Lower leg skin (tissue), 3 donors: ENCODE results near the gene NANS.

Source experiments
- POLR2A ChIP-seq, 2 donors: fragments of 450-650 bp; IDR thresholded peaks; one replicate each; pipeline ENCODE4 v1.6.1; 2016 to 2017; ENCODE audit warnings: antibody characterized with exemption in 2 of 2, mild to moderate bottlenecking in 1 of 2, moderate library complexity in 1 of 2
- TF ChIP-seq, protein P1 (sequence below), 3 donors: fragments of 450-650 bp; IDR thresholded peaks; one replicate each; pipeline ENCODE4 v1.5.1; 2016; ENCODE audit warnings: antibody characterized with exemption in 3 of 3, mild to moderate bottlenecking in 3 of 3, moderate library complexity in 2 of 3

DNA sequence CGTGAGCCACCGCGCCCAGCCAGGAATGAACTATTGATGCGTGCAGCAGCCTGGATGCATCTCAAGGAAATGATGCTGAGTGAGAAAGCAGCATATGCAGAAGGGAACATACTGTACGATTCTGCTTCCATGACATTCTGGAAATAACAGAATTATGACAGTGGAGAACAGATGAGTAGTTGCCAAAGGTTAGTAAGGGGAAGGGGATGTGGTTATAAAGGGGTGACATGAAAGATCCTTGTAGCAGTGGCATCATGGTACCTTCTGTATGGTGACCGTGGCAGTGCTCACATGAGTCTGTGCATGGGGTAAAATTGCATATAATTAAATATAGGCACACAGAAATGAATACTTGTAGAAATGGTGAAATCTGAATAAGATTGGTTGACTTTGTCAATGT is 13.0 kb downstream of the NANS start:
- TF ChIP-seq, protein P1, sequence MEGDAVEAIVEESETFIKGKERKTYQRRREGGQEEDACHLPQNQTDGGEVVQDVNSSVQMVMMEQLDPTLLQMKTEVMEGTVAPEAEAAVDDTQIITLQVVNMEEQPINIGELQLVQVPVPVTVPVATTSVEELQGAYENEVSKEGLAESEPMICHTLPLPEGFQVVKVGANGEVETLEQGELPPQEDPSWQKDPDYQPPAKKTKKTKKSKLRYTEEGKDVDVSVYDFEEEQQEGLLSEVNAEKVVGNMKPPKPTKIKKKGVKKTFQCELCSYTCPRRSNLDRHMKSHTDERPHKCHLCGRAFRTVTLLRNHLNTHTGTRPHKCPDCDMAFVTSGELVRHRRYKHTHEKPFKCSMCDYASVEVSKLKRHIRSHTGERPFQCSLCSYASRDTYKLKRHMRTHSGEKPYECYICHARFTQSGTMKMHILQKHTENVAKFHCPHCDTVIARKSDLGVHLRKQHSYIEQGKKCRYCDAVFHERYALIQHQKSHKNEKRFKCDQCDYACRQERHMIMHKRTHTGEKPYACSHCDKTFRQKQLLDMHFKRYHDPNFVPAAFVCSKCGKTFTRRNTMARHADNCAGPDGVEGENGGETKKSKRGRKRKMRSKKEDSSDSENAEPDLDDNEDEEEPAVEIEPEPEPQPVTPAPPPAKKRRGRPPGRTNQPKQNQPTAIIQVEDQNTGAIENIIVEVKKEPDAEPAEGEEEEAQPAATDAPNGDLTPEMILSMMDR (IDR thresholded peaks at IDR 0.05), result no peak
- TF ChIP-seq POLR2A (IDR thresholded peaks at IDR 0.05), result no peak
